HG03521 (cell line): ENCODE data around the gene WDR43.

Experiments
- ATAC-seq: cut with Tn5 transposase; IDR thresholded peaks from one replicate; pipeline ENCODE4 v1.9.1; 2021; ENCODE audit warnings: mild to moderate bottlenecking, moderate library complexity; ENCODE audit not compliant: unreplicated experiment

WDR43 gene

GRCh38 chr2:28894470-28895188 lies at the start of gene WDR43:
TSS of gene WDR43 (plus strand) at chr2:28894667. CDS start at chr2:28894699, 32 bp downstream.
- ATAC-seq: peak; percentile 88

GRCh38 chr2:28855193-28855592 lies 39.3 kb upstream of the WDR43 start:
- ATAC-seq: no peak

- no peak for ATAC-seq
Observed at GRCh38 chr2:28855977-28856376, 38.5 kb upstream of the WDR43 start.

GRCh38 chr2:28868611-28869010 lies 25.9 kb upstream of the WDR43 start:
- ATAC-seq: no peak

GRCh38 chr2:28869494-28870145 lies 24.8 kb upstream of the WDR43 start:
- ATAC-seq: peak; percentile 11

- peak; percentile 95 for ATAC-seq
Observed at GRCh38 chr2:28870146-28870891, 24.1 kb upstream of the WDR43 start, which contains the start of gene TRMT61B. TSS of gene TRMT61B (minus strand) at chr2:28870309. CDS start at chr2:28870277, 32 bp downstream.

- no peak for ATAC-seq
Observed at GRCh38 chr2:28871620-28872019, 22.8 kb upstream of the WDR43 start.

GRCh38 chr2:28880193-28880592 lies 14.3 kb upstream of the WDR43 start:
- no peak for ATAC-seq

GRCh38 chr2:28893488-28893887 lies 979 bp upstream of the WDR43 start:
- no peak for ATAC-seq

GRCh38 chr2:28895189-28895893 lies 874 bp downstream of the WDR43 start:
- ATAC-seq: no peak

- ATAC-seq: no peak
Observed at GRCh38 chr2:28896906-28897305, 2.4 kb downstream of the WDR43 start.

GRCh38 chr2:28898048-28898447 lies 3.6 kb downstream of the WDR43 start:
- ATAC-seq: no peak

- ATAC-seq: no peak
Observed at GRCh38 chr2:28901202-28901601, 6.7 kb downstream of the WDR43 start.

GRCh38 chr2:28901841-28902240 lies 7.4 kb downstream of the WDR43 start:
- no peak for ATAC-seq

- no peak for ATAC-seq
Observed at GRCh38 chr2:28902584-28902983, 8.1 kb downstream of the WDR43 start.

GRCh38 chr2:28904295-28904694 lies 9.8 kb downstream of the WDR43 start:
- no peak for ATAC-seq

- ATAC-seq: no peak
Observed at GRCh38 chr2:28904802-28905457, 10.5 kb downstream of the WDR43 start.

- no peak for ATAC-seq
Observed at GRCh38 chr2:28905533-28905932, 11.1 kb downstream of the WDR43 start.

GRCh38 chr2:28906376-28906775 lies 11.9 kb downstream of the WDR43 start:
- ATAC-seq: no peak

- no peak for ATAC-seq
Observed at GRCh38 chr2:28906821-28907220, 12.4 kb downstream of the WDR43 start.

GRCh38 chr2:28908172-28908571 lies 13.7 kb downstream of the WDR43 start:
- ATAC-seq: no peak
